Uterus (tissue), 4 donors: Measurements from ENCODE around the gene STXBP5L. TPM values are rescaled to one million over a fixed set of nuclear protein-coding genes. Genes with fewer than 3 reads are reported as not detected.
"Not testable (repeated sequence)": the region's sequence is repeated elsewhere in the genome, so short reads cannot be mapped to it uniquely, and the experiment has no call there.

Experiments used
- DNase-seq, 2 donors: peaks; one replicate each; pipeline ENCODE4 v3.0.0-alpha.2; 2019 to 2020
- H3K27ac ChIP-seq, 2 donors: fragments of 200-600 bp; sonication (generic); 1 replicate in 1 of 2; 2 replicates in 1 of 2; pipeline ENCODE4 v1.5.1; 2016 to 2018
- H3K27me3 ChIP-seq, 2 donors: fragments of 200-600 bp; sonication (generic); one replicate each; pipeline ENCODE4 v1.5.1; 2018 to 2019; ENCODE audit warnings: control low read depth in 1 of 2
- H3K36me3 ChIP-seq, 2 donors: fragments of 200-600 bp; sonication (generic); one replicate each; pipeline ENCODE4 v1.5.1; 2019; ENCODE audit warnings: control low read depth in 1 of 2
- H3K4me1 ChIP-seq, 2 donors: fragments of 200-600 bp; sonication (generic); one replicate each; pipeline ENCODE4 v1.5.1; 2018 to 2019; ENCODE audit warnings: control low read depth in 1 of 2
- H3K4me3 ChIP-seq, 2 donors: fragments of 200-600 bp; sonication (generic); 1 replicate in 1 of 2; 2 replicates in 1 of 2; pipeline ENCODE4 v1.5.1; 2018 to 2019; ENCODE audit warnings: mild to moderate bottlenecking in 1 of 2
- H3K9me3 ChIP-seq, 2 donors: fragments of 200-600 bp; sonication (generic); one replicate each; pipeline ENCODE4 v1.5.1; 2019; ENCODE audit warnings: control low read depth in 1 of 2
- POLR2A ChIP-seq, 2 donors: fragments of 450-650 bp; IDR thresholded peaks; one replicate each; pipeline ENCODE4 v1.6.1; 2016; ENCODE audit warnings: antibody characterized with exemption in 2 of 2, mild to moderate bottlenecking in 1 of 2, moderate library complexity in 1 of 2
- intact Hi-C: fragments of 100-400 bp; cut with DNase I; formaldehyde crosslinking; loops from one replicate; pipeline ENCODE4 v1.15.1; 2023; ENCODE audit warnings: low total_unique reads
- total RNA-seq, 4 donors: library from RNA; depleted of rRNA in 3 of 4; stranded (reverse); fragments of >200 nt in 3 of 4; gene quantifications; one replicate each; pipeline versions ENCODE4 v1.1.0 to v1.2.4, GENCODE V29; 2014 to 2023
- TF ChIP-seq, protein P1 (sequence below), 4 experiments: fragments of 200-600 bp in 2 of 4; fragments of 450-650 bp in 2 of 4; sonication (generic) in 2 of 4; IDR thresholded peaks; one replicate each; pipeline ENCODE4 v1.5.1; 2016 to 2019; ENCODE audit warnings: antibody characterized with exemption in 4 of 4, mild to moderate bottlenecking in 2 of 4, moderate library complexity in 1 of 4
- donor health status: DM: yes; HTN: yes; CAD: no.

The STXBP5L gene
- total RNA-seq, 4 donors from 2014 or later = under 0.01 to 2.6 (median 1.1) TPM

DNA sequence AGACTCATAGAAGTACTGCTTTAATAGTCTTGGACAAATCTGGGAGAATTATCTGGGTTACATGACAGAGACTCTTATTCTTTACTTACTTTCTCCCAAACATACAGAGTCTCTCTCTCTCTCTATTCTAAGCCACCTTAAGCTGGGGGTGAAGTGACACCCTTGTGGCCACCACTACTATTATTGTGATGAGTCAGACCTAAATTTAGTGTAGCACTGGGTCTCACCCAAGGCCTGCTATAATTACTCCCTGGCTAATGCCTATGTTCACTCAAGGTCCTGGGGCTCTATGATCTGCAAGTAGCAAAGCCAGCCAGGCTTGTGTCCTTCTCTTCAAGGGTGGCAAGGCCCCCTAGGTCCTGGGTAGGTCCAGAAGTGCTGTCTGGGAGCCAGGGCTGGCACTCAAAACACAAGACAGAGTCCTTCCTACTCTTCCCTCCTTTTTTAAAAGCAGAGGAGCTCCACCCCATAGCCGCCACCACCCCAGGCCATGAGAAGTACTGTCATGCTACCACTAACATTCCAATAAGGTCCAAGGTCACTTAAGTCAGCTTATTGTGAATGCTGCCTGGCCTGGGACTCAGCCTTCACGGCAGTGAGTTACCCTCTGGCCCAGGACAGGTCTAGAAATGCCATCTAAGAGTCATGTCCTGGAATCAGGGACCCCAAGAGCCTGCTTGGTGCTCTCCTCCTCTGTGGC, 454.2 kb downstream of the STXBP5L start:
- intact Hi-C loops = no loop called here
- Histone ChIP-seq H3K9me3 (no peaks in the 10 kb centered on the region), H3K4me1 (no peaks in the 10 kb centered on the region), H3K27ac (no peak overlapping the region), H3K36me3 (no peaks in the 10 kb centered on the region), H3K4me3 (no peak overlapping the region), H3K27me3 (no peaks in the 10 kb centered on the region)
- DNase-seq = no peak
- no peak for TF ChIP-seq POLR2A (IDR thresholded peaks at IDR 0.05)
- TF ChIP-seq, protein P1, sequence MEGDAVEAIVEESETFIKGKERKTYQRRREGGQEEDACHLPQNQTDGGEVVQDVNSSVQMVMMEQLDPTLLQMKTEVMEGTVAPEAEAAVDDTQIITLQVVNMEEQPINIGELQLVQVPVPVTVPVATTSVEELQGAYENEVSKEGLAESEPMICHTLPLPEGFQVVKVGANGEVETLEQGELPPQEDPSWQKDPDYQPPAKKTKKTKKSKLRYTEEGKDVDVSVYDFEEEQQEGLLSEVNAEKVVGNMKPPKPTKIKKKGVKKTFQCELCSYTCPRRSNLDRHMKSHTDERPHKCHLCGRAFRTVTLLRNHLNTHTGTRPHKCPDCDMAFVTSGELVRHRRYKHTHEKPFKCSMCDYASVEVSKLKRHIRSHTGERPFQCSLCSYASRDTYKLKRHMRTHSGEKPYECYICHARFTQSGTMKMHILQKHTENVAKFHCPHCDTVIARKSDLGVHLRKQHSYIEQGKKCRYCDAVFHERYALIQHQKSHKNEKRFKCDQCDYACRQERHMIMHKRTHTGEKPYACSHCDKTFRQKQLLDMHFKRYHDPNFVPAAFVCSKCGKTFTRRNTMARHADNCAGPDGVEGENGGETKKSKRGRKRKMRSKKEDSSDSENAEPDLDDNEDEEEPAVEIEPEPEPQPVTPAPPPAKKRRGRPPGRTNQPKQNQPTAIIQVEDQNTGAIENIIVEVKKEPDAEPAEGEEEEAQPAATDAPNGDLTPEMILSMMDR (IDR thresholded peaks at IDR 0.05) = no peak

DNA sequence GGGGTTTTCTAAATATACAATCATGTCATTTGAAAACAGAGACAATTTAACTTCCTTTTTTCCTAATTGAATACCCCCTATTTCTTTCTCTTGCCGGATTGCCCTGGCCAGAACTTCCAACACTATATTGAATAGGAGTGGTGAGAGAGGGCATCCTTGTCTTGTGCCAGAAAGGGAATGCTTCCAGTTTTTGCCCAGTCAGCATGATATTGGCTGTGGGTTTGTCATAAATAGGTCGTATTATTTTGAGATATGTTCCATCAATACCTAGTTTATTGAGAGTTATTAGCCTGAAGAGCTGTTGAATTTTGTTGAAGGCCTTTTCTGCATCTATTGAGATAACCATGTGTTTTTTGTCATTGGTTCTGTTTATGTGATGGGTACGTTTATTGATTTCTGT, 480.3 kb downstream of the STXBP5L start:
- H3K27me3 ChIP-seq, H3K36me3 ChIP-seq, intact Hi-C loops, DNase-seq, H3K9me3 ChIP-seq, H3K4me3 ChIP-seq, H3K27ac ChIP-seq, H3K4me1 ChIP-seq: not testable (repeated sequence)

- H3K9me3 ChIP-seq, H3K27me3 ChIP-seq, H3K27ac ChIP-seq, H3K4me3 ChIP-seq, H3K36me3 ChIP-seq, DNase-seq, intact Hi-C loops, H3K4me1 ChIP-seq: not testable (repeated sequence)
Observed at GRCh38 chr3:121395967-121396366, 488.0 kb downstream of the STXBP5L start.

- intact Hi-C loops, H3K27me3 ChIP-seq: not testable (repeated sequence)
Observed at GRCh38 chr3:121398051-121398450, 490.0 kb downstream of the STXBP5L start.

DNA sequence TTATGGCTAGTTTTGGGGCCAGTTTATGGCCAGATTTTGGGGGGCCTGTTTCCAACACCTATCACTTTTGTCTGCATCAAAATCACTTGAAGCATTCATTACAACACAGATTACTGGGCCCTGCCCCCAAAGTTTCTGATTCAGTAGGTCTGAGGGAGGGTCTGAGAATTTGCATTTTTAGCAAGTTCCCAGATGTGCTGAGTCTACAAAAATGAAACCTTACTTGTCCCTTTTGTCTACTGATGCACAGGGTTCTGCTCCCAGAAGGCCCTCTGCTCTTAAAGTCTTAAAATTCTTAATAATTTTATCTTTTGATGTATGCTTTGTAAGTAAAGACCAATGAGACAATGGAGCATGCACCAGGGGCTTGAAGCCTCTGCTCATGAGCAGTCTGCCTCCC, 491.8 kb downstream of the STXBP5L start:
- no peak overlapping the region for H3K4me3 ChIP-seq
- intact Hi-C loops = no loop called here
- H3K27ac ChIP-seq = no peak overlapping the region
- TF ChIP-seq, protein P1 (IDR thresholded peaks at IDR 0.05) = no peak
- no peak for TF ChIP-seq POLR2A (IDR thresholded peaks at IDR 0.05)
- H3K4me1 ChIP-seq = no peaks in the 10 kb centered on the region
- H3K36me3 ChIP-seq = no peaks in the 10 kb centered on the region
- DNase-seq = no peak
- H3K27me3 ChIP-seq = no peaks in the 10 kb centered on the region
- H3K9me3 ChIP-seq = no peaks in the 10 kb centered on the region

More at GRCh38 chr3:121398051-121398450, 490.0 kb downstream of the STXBP5L start:
- not testable (repeated sequence) for H3K36me3 ChIP-seq, H3K4me1 ChIP-seq, H3K4me3 ChIP-seq, DNase-seq, H3K27ac ChIP-seq, H3K9me3 ChIP-seq

DNA sequence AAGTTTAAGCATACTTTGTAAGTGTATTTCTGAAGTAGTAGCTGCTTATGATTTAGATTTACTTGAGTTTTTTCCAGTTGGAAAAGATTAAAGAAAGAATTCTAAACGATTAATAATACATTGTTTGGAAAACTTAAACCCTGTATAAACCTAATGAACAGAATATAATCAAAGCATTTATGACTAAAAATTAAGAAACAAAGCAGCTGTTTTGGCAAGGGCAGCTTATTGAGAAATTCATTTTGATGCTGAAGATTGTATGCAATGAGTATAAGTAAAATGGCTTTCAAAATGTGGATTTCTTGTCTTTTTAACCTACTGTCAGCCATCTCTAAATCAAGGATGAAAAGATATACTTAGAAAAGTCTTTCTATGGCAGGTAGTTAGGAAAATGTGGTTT, 497.6 kb downstream of the STXBP5L start:
- intact Hi-C loops = no loop called here
- H3K27me3 ChIP-seq = no peaks in the 10 kb centered on the region
- no peak for DNase-seq
- H3K36me3 ChIP-seq = no peaks in the 10 kb centered on the region
- no peak overlapping the region for H3K27ac ChIP-seq
- no peaks in the 10 kb centered on the region for H3K4me1 ChIP-seq
- H3K9me3 ChIP-seq = no peaks in the 10 kb centered on the region
- TF ChIP-seq, protein P1 (IDR thresholded peaks at IDR 0.05) = no peak
- no peak for TF ChIP-seq POLR2A (IDR thresholded peaks at IDR 0.05)
- H3K4me3 ChIP-seq = no peak overlapping the region

GRCh38 chr3:121411523-121411922, 503.5 kb downstream of the STXBP5L start:
- Histone ChIP-seq H3K27ac (no peak overlapping the region), H3K4me1 (no peaks in the 10 kb centered on the region), H3K27me3 (no peaks in the 10 kb centered on the region), H3K9me3 (no peaks in the 10 kb centered on the region), H3K4me3 (no peak overlapping the region), H3K36me3 (no peaks in the 10 kb centered on the region)
- DNase-seq = no peak
- TF ChIP-seq, protein P1 (IDR thresholded peaks at IDR 0.05) = no peak
- TF ChIP-seq POLR2A (IDR thresholded peaks at IDR 0.05) = no peak
- intact Hi-C loops = no loop called here
